AG04449 (cell line): Measurements from ENCODE around the gene TMED9.

Source experiments
- CTCF ChIA-PET: fragments of 350-600 bp; formaldehyde crosslinking; extraction: SDS; loops from one replicate; lab custom pipeline; 2021; ENCODE audit warnings: antibody characterized with exemption; lab: Yijun Ruan, JAX
- POLR2A ChIA-PET: fragments of 400-600, 350-600 bp; formaldehyde crosslinking; extraction: SDS; loops from one replicate; lab custom pipeline; 2020; ENCODE audit warnings: antibody characterized with exemption, inconsistent platforms; lab: Yijun Ruan, JAX
- DNase-seq: peaks from one replicate; pipeline ENCODE4 v3.0.0-alpha.2; 2010; ENCODE audit warnings: low read depth, low spot score
- H3K4me3 ChIP-seq: 2 replicates; pipeline ENCODE4 v1.5.1; 2011; ENCODE audit warnings: low read depth, mild to moderate bottlenecking, control low read depth, low read length
- CTCF ChIP-seq: IDR thresholded peaks from one replicate; pipeline ENCODE4 v1.5.1; 2011; ENCODE audit warnings: mild to moderate bottlenecking, moderate library complexity, low read length, control low read depth, inconsistent platforms; ENCODE audit not compliant: insufficient read depth; ENCODE audit errors: missing control alignments

TMED9 gene

GRCh38 chr5:177569894-177570293 lies 22.1 kb upstream of the TMED9 start:
- no peak for DNase-seq
- H3K4me3 ChIP-seq, result no peak overlapping the region
- CTCF ChIA-PET, result interaction anchor here (0.9 kb wide), 2 partner anchors 9 to 21 kb away, joined by 3 read pairs; no protein-coding TSS in a partner anchor
- TF ChIP-seq CTCF, result no peak
- POLR2A ChIA-PET, result no interaction called here

- POLR2A ChIA-PET, result no interaction called here
Observed at GRCh38 chr5:177575488-177575887, 16.5 kb upstream of the TMED9 start.

GRCh38 chr5:177576169-177576568 lies 15.8 kb upstream of the TMED9 start:
- ChIA-PET POLR2A (no interaction called here), CTCF (no interaction called here)
- no peak for DNase-seq
- no peak overlapping the region for H3K4me3 ChIP-seq
- no peak for TF ChIP-seq CTCF

More at GRCh38 chr5:177575488-177575887, 16.5 kb upstream of the TMED9 start:
- TF ChIP-seq CTCF, result no peak
- no peak for DNase-seq
- no peak overlapping the region for H3K4me3 ChIP-seq
- CTCF ChIA-PET, result no interaction called here

GRCh38 chr5:177578316-177578715 lies 13.7 kb upstream of the TMED9 start:
- ChIA-PET CTCF (interaction anchor here (0.8 kb wide), 1 partner anchor 29 kb away, joined by 3 read pairs; no protein-coding TSS in a partner anchor), POLR2A (no interaction called here)
- DNase-seq, result no peak
- no peak for TF ChIP-seq CTCF
- H3K4me3 ChIP-seq, result no peak overlapping the region

- H3K4me3 ChIP-seq, result no peak overlapping the region
- ChIA-PET CTCF (no interaction called here), POLR2A (no interaction called here)
- no peak for DNase-seq
- TF ChIP-seq CTCF, result no peak
Observed at GRCh38 chr5:177588413-177588909, 3.5 kb upstream of the TMED9 start.

GRCh38 chr5:177590406-177590805 lies 1.6 kb upstream of the TMED9 start:
- no peak for TF ChIP-seq CTCF

More at GRCh38 chr5:177590406-177590805, 1.6 kb upstream of the TMED9 start:
- DNase-seq, result no peak
- no peak overlapping the region for H3K4me3 ChIP-seq
- CTCF ChIA-PET, result no interaction called here
- POLR2A ChIA-PET, result no interaction called here
